ENCODE results near the gene ZBTB20. TPM values are rescaled to one million over a fixed set of nuclear protein-coding genes. Genes with fewer than 3 reads are reported as not detected.

ZBTB20 gene
- total RNA-seq, 1 experiment from 2014 or later = 0.62 TPM

DNA sequence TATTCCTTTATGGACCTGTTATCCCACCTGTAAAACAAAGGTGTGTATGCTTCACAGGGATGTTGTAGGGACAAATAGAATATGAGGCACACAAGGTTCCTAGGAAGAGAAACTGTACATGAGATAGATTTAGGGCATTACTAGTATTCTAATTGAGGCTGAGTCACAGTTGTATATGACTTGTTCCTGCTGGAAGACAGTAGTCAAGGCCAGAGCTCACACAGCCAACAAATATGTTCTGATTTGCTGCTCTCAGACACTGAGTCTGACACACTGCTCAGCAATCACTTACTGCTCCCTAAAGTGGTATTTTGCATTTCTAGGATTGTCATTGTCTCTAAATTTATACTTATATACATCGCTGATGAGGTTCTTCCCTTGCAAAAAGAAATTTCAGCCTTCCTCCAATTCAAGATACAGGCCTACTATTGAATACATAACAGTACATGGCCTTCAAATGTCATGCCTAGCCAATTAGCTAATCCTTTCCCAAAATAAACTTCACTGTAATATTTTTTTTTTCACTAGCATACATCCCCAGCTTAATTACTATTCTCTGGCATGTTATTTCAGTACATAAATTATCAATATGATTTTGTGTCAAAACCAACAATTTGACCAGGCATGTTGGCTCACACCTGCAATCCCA is 783.4 kb downstream of the ZBTB20 start:
- no peaks in the 10 kb centered on the region for H3K36me3 ChIP-seq (replicated peaks; ENCODE audit: control insufficient read depth, insufficient read depth, low read length)
- no peak for DNase-seq
- H3K27me3 ChIP-seq (ENCODE audit: control insufficient read depth, insufficient read depth, low read length) = no peaks in the 10 kb centered on the region
- no peak overlapping the region for H3K4me3 ChIP-seq (ENCODE audit: insufficient read depth, low read depth, low read length)

DNA sequence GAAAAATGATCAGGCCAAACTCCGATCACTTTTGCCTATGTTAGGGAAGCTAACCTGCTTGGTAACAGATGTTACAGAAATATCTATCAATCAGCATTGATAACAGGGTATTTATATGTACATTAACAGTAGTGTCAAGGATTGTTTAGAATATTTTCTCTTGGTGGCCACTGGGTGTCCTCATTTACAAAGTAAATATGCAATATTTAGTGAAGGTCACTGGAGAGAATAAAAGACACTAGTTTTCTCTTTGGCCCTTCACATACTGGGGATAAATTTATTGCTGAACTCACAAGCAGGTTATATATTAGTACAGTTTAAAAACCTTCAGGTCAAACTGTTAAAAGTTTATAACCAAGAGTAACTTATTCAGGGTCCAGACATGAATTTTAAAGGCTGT is 784.3 kb downstream of the ZBTB20 start:
- DNase-seq = no peak
- no peaks in the 10 kb centered on the region for H3K27me3 ChIP-seq (ENCODE audit: control insufficient read depth, insufficient read depth, low read length)
- no peak overlapping the region for H3K4me3 ChIP-seq (ENCODE audit: insufficient read depth, low read depth, low read length)
- H3K36me3 ChIP-seq (replicated peaks; ENCODE audit: control insufficient read depth, insufficient read depth, low read length) = no peaks in the 10 kb centered on the region

DNA sequence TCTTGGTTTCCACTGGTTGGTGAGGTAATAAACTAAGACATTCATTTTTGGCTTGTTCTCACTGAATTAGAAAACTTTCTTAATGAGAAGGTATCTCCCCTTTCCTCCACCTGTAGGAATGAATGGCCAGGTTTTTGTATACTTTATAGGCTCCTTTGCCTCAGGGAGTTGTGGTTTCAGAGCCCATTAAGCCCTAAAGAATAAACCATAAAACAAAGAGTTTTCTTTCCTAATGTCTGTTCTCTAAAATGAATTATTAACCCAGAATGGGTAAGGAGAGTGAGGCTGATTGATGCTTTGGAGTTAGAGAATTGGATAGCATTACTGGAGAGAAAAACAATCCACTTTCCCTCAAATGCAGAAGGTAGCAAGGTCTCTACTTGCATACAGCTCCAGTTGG is 785.7 kb downstream of the ZBTB20 start:
- no peak for DNase-seq
- Histone ChIP-seq H3K4me3 (ENCODE audit: insufficient read depth, low read depth, low read length) (no peak overlapping the region), H3K36me3 (replicated peaks; ENCODE audit: control insufficient read depth, insufficient read depth, low read length) (no peaks in the 10 kb centered on the region), H3K27me3 (ENCODE audit: control insufficient read depth, insufficient read depth, low read length) (no peaks in the 10 kb centered on the region)

DNA sequence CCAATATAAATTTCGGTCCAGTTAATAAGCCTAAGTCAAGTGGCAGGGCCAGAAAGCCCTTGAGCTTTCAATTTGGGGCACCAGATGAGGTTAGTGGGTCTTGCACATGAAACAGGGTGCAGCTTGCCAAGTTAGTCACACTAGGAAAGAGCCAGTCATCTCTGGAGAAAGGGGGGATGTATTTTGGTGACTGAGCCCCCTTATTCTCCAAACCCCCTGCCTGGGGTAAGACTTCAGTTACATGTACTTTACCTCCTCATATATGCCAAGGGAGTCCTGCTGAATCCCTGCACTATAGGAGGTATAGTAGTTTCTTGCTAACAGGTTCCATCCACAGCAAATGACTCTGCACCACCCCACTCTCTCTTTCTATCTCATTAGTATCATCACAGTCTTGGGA is 790.6 kb downstream of the ZBTB20 start:
- DNase-seq = no peak
- Histone ChIP-seq H3K36me3 (replicated peaks; ENCODE audit: control insufficient read depth, insufficient read depth, low read length) (no peaks in the 10 kb centered on the region), H3K27me3 (ENCODE audit: control insufficient read depth, insufficient read depth, low read length) (no peaks in the 10 kb centered on the region), H3K4me3 (ENCODE audit: insufficient read depth, low read depth, low read length) (no peak overlapping the region)

DNA sequence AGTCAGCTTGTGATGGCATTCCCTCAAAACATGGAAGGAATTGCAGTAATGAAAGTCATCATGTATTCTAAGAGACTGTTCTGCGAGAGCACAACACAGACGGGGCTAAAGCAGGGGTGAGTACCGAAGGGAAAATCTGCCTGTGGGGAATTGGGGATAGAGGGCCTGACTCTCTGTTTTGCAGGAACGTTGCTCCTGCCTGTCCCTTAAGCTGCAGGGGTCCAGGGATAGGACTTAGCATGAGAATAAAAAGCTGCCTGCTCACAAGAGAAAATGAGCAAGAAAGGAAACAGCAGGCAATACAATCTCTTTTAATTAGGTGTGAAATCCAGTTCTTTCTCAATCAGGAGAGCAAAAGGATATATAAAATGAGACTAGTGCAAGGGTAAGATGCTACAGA is 791.0 kb downstream of the ZBTB20 start:
- no peak overlapping the region for H3K4me3 ChIP-seq (ENCODE audit: insufficient read depth, low read depth, low read length)
- H3K27me3 ChIP-seq (ENCODE audit: control insufficient read depth, insufficient read depth, low read length) = no peaks in the 10 kb centered on the region
- no peaks in the 10 kb centered on the region for H3K36me3 ChIP-seq (replicated peaks; ENCODE audit: control insufficient read depth, insufficient read depth, low read length)
- peak; percentile 68 for DNase-seq

DNA sequence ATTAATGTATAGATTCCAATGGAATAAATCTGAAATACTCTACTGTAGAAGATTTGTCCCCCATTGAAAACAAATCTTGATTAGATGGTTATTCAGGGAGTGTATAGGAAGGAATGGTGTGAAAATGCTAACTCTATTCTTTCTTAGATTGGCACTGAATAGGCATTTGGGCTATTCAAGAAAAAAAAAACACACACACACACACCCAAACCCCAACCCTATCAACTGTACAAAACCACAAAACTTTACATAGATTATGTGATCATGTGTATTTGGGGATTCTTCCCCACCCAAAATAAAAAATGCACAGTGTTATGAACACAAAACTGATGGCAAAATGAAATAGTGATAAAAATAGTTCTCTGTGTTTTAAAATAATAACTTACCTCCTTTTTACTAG is 791.4 kb downstream of the ZBTB20 start:
- no peaks in the 10 kb centered on the region for H3K27me3 ChIP-seq (ENCODE audit: control insufficient read depth, insufficient read depth, low read length)
- H3K36me3 ChIP-seq (replicated peaks; ENCODE audit: control insufficient read depth, insufficient read depth, low read length) = no peaks in the 10 kb centered on the region
- H3K4me3 ChIP-seq (ENCODE audit: insufficient read depth, low read depth, low read length) = no peak overlapping the region
- no peak for DNase-seq

DNA sequence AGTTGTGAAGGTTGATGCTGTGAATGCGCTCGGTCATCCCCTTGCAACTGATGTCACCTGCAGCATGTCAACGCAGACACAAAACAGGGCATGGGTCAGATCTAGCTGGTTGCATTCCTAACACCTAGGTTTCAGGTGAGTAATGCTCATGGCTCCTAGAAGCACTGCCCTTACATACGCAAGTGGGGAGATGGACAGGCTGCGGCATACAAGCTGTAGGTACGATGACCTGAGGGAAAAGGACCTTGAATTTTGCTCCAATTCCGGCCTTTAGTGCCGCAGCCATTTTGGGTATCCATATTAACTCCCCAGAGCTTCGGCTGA is 795.3 kb downstream of the ZBTB20 start:
- H3K27me3 ChIP-seq (ENCODE audit: control insufficient read depth, insufficient read depth, low read length) = no peaks in the 10 kb centered on the region
- no peak for DNase-seq
- H3K36me3 ChIP-seq (replicated peaks; ENCODE audit: control insufficient read depth, insufficient read depth, low read length) = no peaks in the 10 kb centered on the region
- H3K4me3 ChIP-seq (ENCODE audit: insufficient read depth, low read depth, low read length) = no peak overlapping the region

DNA sequence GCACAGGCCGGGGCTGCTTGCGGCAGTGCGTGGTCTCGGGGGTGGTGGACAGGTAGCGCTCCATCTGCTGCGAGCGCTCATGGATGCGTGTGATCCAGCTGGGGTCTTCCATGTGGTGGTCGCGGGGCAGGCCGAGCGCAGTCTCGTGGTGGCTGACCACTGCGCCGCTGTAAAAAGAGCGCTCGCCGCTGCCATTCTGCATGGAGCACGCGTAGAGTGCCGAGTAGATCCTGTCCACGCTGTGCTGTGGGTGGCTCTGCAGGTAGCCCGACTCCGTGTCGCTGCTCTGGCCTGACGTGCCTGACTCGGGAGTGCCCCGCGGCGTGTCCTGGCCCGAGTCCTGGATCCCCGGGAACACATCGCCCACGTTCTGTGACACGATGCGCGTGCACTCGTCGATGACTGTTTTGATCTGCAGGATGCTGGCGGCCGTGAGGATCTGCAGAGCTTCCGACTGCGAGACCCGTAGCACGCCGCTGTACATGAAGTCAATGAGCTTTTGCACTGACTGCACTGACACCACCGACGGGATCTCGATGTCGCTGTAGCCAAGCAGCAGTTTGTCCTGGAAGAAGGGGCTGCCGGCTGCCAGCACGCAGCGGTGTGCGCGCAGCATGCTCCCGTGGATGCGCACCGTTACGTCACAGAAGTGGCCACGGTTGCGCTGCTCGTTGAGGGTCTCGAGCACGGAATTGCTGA is 795.8 kb downstream of the ZBTB20 start:
- no peaks in the 10 kb centered on the region for H3K27me3 ChIP-seq (ENCODE audit: control insufficient read depth, insufficient read depth, low read length)
- no peaks in the 10 kb centered on the region for H3K36me3 ChIP-seq (replicated peaks; ENCODE audit: control insufficient read depth, insufficient read depth, low read length)
- H3K4me3 ChIP-seq (ENCODE audit: insufficient read depth, low read depth, low read length) = no peak overlapping the region
- DNase-seq = no peak

DNA sequence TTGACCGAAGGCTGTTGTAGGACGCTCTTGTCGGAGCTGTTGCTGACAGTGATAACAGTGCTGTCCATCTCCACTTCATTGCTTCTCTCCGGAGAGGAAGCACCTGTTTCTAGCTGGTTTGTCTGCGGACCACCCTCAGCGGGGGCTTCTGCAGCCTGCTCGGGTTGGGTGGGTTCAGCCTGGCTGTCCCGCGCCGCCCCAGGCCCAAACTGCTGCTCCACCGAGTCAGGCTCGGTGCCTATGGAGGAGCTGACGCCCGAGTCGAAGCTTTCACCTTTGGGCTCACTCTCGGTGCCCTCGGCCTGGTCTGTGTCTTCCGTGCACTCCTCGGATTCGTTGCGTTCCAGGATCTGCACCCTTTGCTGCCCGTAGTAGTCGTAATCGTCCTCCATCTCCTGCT is 796.4 kb downstream of the ZBTB20 start:
- no peak overlapping the region for H3K4me3 ChIP-seq (ENCODE audit: insufficient read depth, low read depth, low read length)
- H3K36me3 ChIP-seq (replicated peaks; ENCODE audit: control insufficient read depth, insufficient read depth, low read length) = no peaks in the 10 kb centered on the region
- H3K27me3 ChIP-seq (ENCODE audit: control insufficient read depth, insufficient read depth, low read length) = no peaks in the 10 kb centered on the region
- DNase-seq = no peak

DNA sequence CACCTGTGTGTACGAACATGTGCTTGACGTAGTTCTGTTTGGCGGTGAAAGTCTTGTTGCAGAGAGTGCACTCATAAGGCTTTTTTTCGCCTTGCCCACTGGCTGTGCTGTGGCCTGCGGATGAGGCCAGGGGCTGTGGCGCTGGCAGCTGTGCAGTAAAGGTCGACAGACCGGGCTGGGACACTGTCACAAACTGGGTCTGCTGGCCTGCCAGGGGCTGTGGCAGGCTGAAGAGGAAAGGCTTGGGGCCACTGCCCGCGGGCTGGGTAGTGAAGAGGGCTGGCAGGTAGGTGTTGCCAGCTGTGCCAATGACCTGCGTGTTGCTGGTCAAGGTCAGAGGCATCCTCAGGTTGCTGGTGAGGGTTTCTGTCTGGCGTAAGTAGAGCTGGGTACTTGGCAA is 796.8 kb downstream of the ZBTB20 start:
- no peak overlapping the region for H3K4me3 ChIP-seq (ENCODE audit: insufficient read depth, low read depth, low read length)
- no peaks in the 10 kb centered on the region for H3K27me3 ChIP-seq (ENCODE audit: control insufficient read depth, insufficient read depth, low read length)

DNA sequence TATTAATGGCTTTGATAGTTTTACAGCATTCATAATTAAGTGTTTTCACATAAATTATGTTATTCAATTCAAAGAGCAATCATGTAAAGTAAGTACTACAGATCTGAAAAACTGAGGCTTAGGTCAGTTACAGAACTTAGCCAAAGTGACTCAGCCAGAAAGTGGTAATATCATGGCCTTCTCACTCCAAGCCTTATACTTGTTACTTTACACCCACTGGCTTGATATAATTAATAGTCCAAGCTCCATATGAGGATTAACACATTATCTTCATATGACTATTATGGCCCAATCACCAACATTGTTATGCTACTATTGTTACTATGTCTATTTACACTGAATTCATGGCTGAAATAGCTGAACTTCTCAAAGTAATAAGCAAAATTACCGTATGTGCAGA is 802.6 kb downstream of the ZBTB20 start:
- no peak overlapping the region for H3K4me3 ChIP-seq (ENCODE audit: insufficient read depth, low read depth, low read length)
- no peaks in the 10 kb centered on the region for H3K27me3 ChIP-seq (ENCODE audit: control insufficient read depth, insufficient read depth, low read length)
- no peak for DNase-seq

More for the DNA sequence above, 796.8 kb downstream of the ZBTB20 start:
- no peak for DNase-seq
- no peaks in the 10 kb centered on the region for H3K36me3 ChIP-seq (replicated peaks; ENCODE audit: control insufficient read depth, insufficient read depth, low read length)

DNA sequence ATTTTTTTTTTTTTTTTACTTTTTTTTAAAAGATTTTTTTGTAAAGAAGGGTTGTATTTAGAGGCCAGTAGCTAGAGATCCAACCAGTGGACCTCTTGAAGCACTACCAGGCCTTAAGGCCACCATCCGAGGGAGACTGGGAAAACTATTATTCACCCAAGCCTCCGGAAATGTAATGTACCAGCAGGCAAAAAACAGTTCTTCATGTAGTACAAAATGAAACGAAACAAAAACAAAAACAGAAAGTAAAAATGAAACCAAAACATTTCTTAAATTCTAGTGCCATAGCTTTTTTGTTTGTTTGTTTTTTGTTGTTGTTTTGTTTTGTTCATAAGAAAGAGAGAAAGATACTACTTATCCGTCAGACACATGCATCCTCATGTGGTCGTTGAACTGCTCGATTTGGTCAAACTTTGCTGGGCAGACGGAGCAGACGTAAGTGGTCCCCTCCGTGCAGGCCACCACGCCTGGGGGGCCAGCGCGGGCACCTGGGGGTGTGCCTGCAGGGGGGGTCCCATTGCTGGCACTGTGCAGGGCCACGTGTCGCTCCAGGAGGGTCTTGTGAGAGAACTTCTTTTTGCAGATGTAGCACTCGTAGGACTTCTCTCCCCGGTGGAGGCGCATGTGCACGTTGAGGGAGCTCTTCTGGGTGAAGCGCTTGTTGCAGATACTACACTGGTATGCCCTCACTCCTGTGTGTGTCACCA is 808.3 kb downstream of the ZBTB20 start:
- no peaks in the 10 kb centered on the region for H3K27me3 ChIP-seq (ENCODE audit: control insufficient read depth, insufficient read depth, low read length)
- no peak for DNase-seq
- no peaks in the 10 kb centered on the region for H3K36me3 ChIP-seq (replicated peaks; ENCODE audit: control insufficient read depth, insufficient read depth, low read length)
- no peak overlapping the region for H3K4me3 ChIP-seq (ENCODE audit: insufficient read depth, low read depth, low read length)

More for the DNA sequence above, 802.6 kb downstream of the ZBTB20 start:
- H3K36me3 ChIP-seq (replicated peaks; ENCODE audit: control insufficient read depth, insufficient read depth, low read length) = no peaks in the 10 kb centered on the region

DNA sequence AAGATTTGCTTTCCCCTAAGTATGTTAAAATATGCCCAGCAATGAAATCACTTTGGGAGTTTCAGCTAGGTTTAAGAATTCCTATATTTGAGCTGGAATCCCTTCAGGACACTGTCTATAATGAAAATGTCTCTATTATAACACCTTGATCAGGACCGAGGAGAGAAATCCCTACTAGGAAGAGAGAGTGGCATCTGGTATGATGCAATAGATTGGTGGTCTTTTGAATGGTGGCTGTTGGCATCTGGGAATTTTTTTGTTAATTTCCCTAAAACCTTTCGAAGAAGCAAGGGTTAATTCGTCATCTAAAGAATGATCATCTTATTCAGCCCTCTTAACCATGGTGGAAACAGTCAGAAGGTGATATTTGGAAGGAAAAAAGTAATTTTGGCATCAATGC is 810.2 kb downstream of the ZBTB20 start:
- DNase-seq = no peak
- Histone ChIP-seq H3K27me3 (ENCODE audit: control insufficient read depth, insufficient read depth, low read length) (no peaks in the 10 kb centered on the region), H3K4me3 (ENCODE audit: insufficient read depth, low read depth, low read length) (no peak overlapping the region), H3K36me3 (replicated peaks; ENCODE audit: control insufficient read depth, insufficient read depth, low read length) (no peaks in the 10 kb centered on the region)

DNA sequence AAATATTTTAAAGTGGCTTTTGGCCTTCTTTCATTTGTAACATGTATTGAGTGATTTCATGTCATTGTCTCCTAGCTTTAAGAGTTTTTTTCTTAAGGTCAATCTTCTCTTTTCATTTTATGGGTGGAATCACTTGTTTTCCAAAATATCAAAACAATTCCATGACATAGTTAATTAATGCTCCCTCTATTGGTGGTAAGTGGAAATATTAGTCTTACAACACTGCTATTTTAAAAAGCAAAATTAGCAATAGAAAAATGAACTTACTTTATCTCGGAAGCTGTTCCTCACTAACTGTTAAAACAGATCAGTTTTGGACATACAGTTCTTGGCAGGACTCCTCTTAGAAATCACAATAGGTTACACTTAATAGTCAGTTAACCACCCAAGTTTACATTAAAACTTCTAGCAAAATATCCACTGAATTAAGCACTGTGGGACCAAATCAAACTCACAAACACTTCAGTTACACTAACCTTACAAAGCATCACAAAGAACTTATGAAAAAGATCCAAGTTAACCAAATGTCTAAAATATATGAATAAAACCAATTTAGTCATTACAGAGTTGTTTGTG is 810.9 kb downstream of the ZBTB20 start:
- H3K4me3 ChIP-seq (ENCODE audit: insufficient read depth, low read depth, low read length) = no peak overlapping the region
- no peak for DNase-seq
- no peaks in the 10 kb centered on the region for H3K27me3 ChIP-seq (ENCODE audit: control insufficient read depth, insufficient read depth, low read length)
- no peaks in the 10 kb centered on the region for H3K36me3 ChIP-seq (replicated peaks; ENCODE audit: control insufficient read depth, insufficient read depth, low read length)

DNA sequence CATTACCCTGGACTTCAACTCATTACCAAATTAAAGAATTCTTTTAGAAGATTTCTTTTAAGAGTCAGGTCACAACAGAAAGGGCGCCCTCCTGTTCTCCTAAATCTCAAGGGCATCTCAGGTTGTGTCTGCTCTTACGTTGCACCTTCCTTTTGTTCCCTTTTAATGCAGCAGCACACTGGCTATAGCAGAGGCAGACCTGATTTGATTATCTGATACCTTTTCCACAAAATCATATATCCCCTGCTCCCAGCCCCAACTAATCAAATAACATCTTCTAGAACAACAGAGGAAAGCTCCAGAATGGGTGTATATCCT is 813.2 kb downstream of the ZBTB20 start:
- no peak for DNase-seq
- Histone ChIP-seq H3K27me3 (ENCODE audit: control insufficient read depth, insufficient read depth, low read length) (no peaks in the 10 kb centered on the region), H3K36me3 (replicated peaks; ENCODE audit: control insufficient read depth, insufficient read depth, low read length) (no peaks in the 10 kb centered on the region), H3K4me3 (ENCODE audit: insufficient read depth, low read depth, low read length) (no peak overlapping the region)
